Mucosa of descending colon (tissue), 3 donors: Measurements from ENCODE around the gene ZNF106. TPM values are rescaled to one million over a fixed set of nuclear protein-coding genes. Genes with fewer than 3 reads are reported as not detected.

Source experiments
- ATAC-seq: fragments of 200-7000 bp; cut with Tn5 transposase; one replicate; pipeline ENCODE4 v1.9.1; 2020; ENCODE audit warnings: mild to moderate bottlenecking, moderate library complexity
- DNase-seq, 3 donors: peaks; one replicate each; pipeline ENCODE4 v3.0.0-alpha.2; 2020
- H3K36me3 ChIP-seq: fragments of 200-600 bp; one replicate; pipeline ENCODE4 v1.8.0; 2021; ENCODE audit warnings: low read depth, mild to moderate bottlenecking
- H3K4me1 ChIP-seq: fragments of 200-600 bp; one replicate; pipeline ENCODE4 v1.8.0; 2021; ENCODE audit warnings: low read depth, mild to moderate bottlenecking
- H3K4me3 ChIP-seq: fragments of 200-600 bp; one replicate; pipeline ENCODE4 v1.8.0; 2021; ENCODE audit warnings: mild to moderate bottlenecking
- H3K9me3 ChIP-seq: fragments of 200-600 bp; one replicate; pipeline ENCODE4 v1.8.0; 2021; ENCODE audit warnings: mild to moderate bottlenecking
- CTCF ChIP-seq: fragments of 200-600 bp; IDR thresholded peaks from one replicate; pipeline ENCODE4 v1.8.0; 2022; ENCODE audit warnings: antibody characterized with exemption, mild to moderate bottlenecking
- intact Hi-C, 2 donors: fragments of 100-400 bp; cut with DNase I in 1 of 2; cut with micrococcal nuclease in 1 of 2; formaldehyde crosslinking; loops; one replicate each; pipeline versions ENCODE4 v1.11.0 to v1.11.1; 2022; cut with DNase I, micrococcal nuclease
- total RNA-seq, 3 donors: library from RNA; stranded (reverse); fragmentation: NEBNext Ultra II Directional in 2 of 3; extraction: Animal tissue kit (Norgen Biotek cat#: 25700) in 2 of 3; gene quantifications; one replicate each; pipeline versions ENCODE4 v1.2.1 to v1.2.4, GENCODE V29; 2021 to 2023
- donor health status: DM: no; HTN: no; CAD: no; lungs with moderate emphysema.
- donor health status: DM: no; HTN: no; CAD: no.
- donor health status: DM: no; HTN: yes; CAD: no.

ZNF106 gene
- total RNA-seq, 3 donors from 2014 or later = 40.0 to 94.9 (median 45.8) TPM

DNA sequence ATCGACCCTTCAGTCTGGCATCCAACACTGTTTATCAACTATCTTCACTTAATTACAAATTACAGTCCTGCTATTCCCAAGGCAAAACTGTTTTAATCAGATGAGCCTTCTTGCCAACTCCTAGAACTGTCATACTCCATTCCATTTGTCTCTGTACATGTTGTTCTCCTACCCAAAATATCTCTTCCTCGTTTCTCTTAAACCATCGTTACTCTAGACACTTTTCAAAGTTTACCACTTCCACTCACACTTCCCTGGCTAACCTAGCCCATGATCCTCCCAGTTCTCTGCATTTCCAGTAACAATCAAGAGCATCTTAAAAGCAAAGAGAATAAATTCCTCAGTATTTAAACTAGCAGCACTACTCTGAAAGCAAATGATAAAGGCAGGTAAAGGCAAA, 19.9 kb downstream of the ZNF106 start:
- ATAC-seq (no peak), DNase-seq (no peak)
- Histone ChIP-seq H3K36me3 (no peaks in the 10 kb centered on the region), H3K9me3 (no peaks in the 10 kb centered on the region), H3K4me1 (peaks cover 3% of the 10 kb centered on the region), H3K4me3 (no peak overlapping the region)
- no peak for TF ChIP-seq CTCF
- intact Hi-C loops = no loop called here

DNA sequence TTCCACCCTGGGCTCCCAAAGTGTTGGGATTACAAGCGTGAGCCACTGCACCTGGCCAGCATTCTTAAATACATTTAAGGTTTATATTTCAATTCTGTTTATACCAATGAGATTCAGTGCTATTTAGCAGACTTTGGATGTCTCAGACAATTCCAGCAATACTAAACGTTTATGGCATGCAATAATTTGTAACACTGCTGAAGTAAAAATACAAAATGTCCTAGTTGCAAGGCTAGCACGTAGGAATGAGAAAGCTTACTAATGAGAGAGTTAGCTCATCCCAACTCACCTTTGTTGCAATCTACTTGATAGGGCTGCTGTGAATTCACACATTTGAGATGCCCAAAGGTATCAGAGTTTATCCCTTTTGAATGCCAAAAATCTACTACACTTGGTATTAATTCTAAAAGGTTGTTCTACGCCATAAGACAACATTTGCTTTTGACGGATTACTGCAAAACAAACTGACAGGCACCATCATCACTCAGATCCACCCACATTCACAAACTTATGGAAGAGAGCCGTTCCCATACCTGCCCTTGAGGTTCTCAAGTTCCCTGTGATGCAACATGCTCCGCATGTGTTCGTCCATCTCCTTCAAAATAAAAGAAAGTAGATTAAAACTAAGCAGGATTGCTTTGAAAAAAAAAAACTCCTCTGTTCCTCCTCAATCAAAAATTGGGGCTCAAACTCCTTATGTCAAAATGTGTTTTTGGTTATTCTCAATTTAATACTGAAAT, 25.3 kb downstream of the ZNF106 start:
- no peak for TF ChIP-seq CTCF
- peak; percentile 56 for ATAC-seq
- intact Hi-C loops = no loop called here
- H3K4me3 ChIP-seq = no peak overlapping the region
- DNase-seq = no peak
- H3K4me1 ChIP-seq = no peaks in the 10 kb centered on the region
- H3K9me3 ChIP-seq = no peaks in the 10 kb centered on the region
- H3K36me3 ChIP-seq = no peaks in the 10 kb centered on the region

DNA sequence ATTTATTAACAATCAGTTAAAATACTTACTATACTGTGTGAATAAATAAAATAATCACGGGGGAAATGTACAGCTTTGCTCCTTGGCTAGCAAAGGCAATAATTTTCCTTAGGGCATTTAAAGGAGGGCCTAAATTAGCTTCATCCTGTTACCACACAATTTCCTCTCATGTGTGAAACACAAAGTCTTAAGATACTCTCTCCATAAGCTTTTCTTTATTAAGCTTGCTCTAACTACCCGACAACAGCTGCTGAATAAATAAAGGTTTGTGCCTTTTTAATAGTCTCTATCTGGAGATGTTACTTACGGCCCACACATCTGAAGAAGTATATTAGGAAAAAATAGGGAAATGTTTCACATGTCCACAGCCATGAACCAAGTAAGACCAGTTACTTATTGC, 29.7 kb downstream of the ZNF106 start:
- Histone ChIP-seq H3K36me3 (no peaks in the 10 kb centered on the region), H3K9me3 (no peaks in the 10 kb centered on the region), H3K4me3 (no peak overlapping the region), H3K4me1 (no peaks in the 10 kb centered on the region)
- intact Hi-C loops = no loop called here
- DNase-seq = no peak
- ATAC-seq = no peak
- no peak for TF ChIP-seq CTCF

- no peaks in the 10 kb centered on the region for H3K9me3 ChIP-seq
- TF ChIP-seq CTCF = no peak
Measured at GRCh38 chr15:42457445-42458442, 33.2 kb downstream of the ZNF106 start.

DNA sequence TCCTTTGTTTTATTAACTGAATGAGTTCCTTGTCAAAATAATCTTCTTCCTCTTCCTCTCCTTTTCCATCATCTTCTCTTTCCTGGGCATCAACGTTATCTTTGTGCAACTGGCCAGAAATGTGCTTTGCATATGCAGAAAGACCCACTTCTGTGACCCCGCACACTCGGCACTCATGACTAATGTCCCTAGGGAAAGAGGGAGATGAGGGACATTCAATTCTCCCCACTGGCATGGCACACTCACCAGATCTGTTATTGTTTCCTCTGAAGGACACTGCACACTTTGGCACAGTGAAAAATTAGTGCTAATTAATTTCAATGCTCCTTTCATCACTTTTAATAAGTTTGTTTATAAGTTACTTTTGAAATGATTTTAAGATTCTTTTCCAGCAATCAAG, 34.0 kb downstream of the ZNF106 start:
- DNase-seq = no peak
- no peak for TF ChIP-seq CTCF
- H3K4me3 ChIP-seq = no peak overlapping the region
- H3K4me1 ChIP-seq = no peaks in the 10 kb centered on the region
- ATAC-seq = no peak
- H3K9me3 ChIP-seq = no peaks in the 10 kb centered on the region
- H3K36me3 ChIP-seq = no peaks in the 10 kb centered on the region
- intact Hi-C loops = no loop called here

More at GRCh38 chr15:42457445-42458442, 33.2 kb downstream of the ZNF106 start:
- Histone ChIP-seq H3K4me1 (no peaks in the 10 kb centered on the region), H3K4me3 (no peak overlapping the region), H3K36me3 (no peaks in the 10 kb centered on the region)
- intact Hi-C loops = no loop called here
- DNase-seq = peak in 2 of 3 donors; percentile 28 to 46
- peak; percentile 68 for ATAC-seq
